ENCODE measurements around the gene WDR90.

The WDR90 gene

GRCh38 chr16:702341-702740, 53.2 kb downstream of the WDR90 start:
- Histone ChIP-seq H3K4me3 (ENCODE audit: low read depth, low read length) (no peak overlapping the region), H3K27ac (ENCODE audit: extremely low read depth, low read depth, low read length) (no peak overlapping the region), H3K9me3 (ENCODE audit: control insufficient read depth, insufficient read depth, low read depth, low read length) (no peaks in the 10 kb centered on the region), H3K4me1 (ENCODE audit: control insufficient read depth, insufficient read depth, low read length) (no peaks in the 10 kb centered on the region), H3K36me3 (ENCODE audit: control insufficient read depth in 2 of 2, insufficient read depth in 1 of 2, low read length in 2 of 2) (no peaks in the 10 kb centered on the region)
- ChIA-PET POLR2A (interaction anchor here (2.0 kb wide), 1 partner anchor 12 kb away, joined by 8 read pairs; the partner anchor contains the start of gene WDR24), CTCF (interaction anchor here (0.6 to 1.0 kb wide), 2 partner anchors 8 to 16 kb away, joined by 3 to 9 read pairs; no protein-coding TSS in a partner anchor)
- 0 out of 2 replicates have a peak, but pooled peaks have one; percentile 34 for TF ChIP-seq ZNF24 (tag by site-specific recombination; IDR thresholded peaks at IDR 0.05)
- TF ChIP-seq ZNF555 (tag by site-specific recombination; conservative IDR thresholded peaks at IDR 0.05): no peak
- TF ChIP-seq ZNF518A (tag by site-specific recombination; conservative IDR thresholded peaks at IDR 0.05; ENCODE audit: low read depth): no peak

GRCh38 chr16:703406-703805, 54.2 kb downstream of the WDR90 start:
- POLR2A ChIA-PET: interaction anchor here (2.0 kb wide), 1 partner anchor 13 kb away, joined by 8 read pairs; the partner anchor contains the start of gene WDR24
- Histone ChIP-seq H3K4me1 (ENCODE audit: control insufficient read depth, insufficient read depth, low read length) (no peaks in the 10 kb centered on the region), H3K4me3 (ENCODE audit: low read depth, low read length) (no peak overlapping the region), H3K9me3 (ENCODE audit: control insufficient read depth, insufficient read depth, low read depth, low read length) (no peaks in the 10 kb centered on the region), H3K36me3 (ENCODE audit: control insufficient read depth in 2 of 2, insufficient read depth in 1 of 2, low read length in 2 of 2) (no peaks in the 10 kb centered on the region), H3K27ac (ENCODE audit: extremely low read depth, low read depth, low read length) (no peak overlapping the region)
- CTCF ChIA-PET: interaction anchor here (0.8 to 1.1 kb wide), 2 partner anchors 9 to 10 kb away, joined by 3 to 7 read pairs; no protein-coding TSS in a partner anchor
- TF ChIP-seq ZNF112 (tag by site-specific recombination; IDR thresholded peaks at IDR 0.05): no peak
- TF ChIP-seq ZNF777 (tag by site-specific recombination; IDR thresholded peaks at IDR 0.05; ENCODE audit: borderline replicate concordance): no peak
- TF ChIP-seq ZBTB21 (tag by site-specific recombination; IDR thresholded peaks at IDR 0.05): no peak
- 0 out of 2 replicates have a peak, but pooled peaks have one; percentile 12 for TF ChIP-seq CTCF (tag by site-specific recombination; IDR thresholded peaks at IDR 0.05)

- ChIA-PET CTCF (interaction anchor here (0.8 to 1.1 kb wide), 3 partner anchors 8 to 142 kb away, joined by 3 to 7 read pairs (median 4); no protein-coding TSS in a partner anchor), POLR2A (no interaction called here)
- no peaks in the 10 kb centered on the region for H3K36me3 ChIP-seq (ENCODE audit: control insufficient read depth in 2 of 2, insufficient read depth in 1 of 2, low read length in 2 of 2)
- H3K27ac ChIP-seq (ENCODE audit: extremely low read depth, low read depth, low read length): no peak overlapping the region
- TF ChIP-seq EGR2 (tag by site-specific recombination; IDR thresholded peaks at IDR 0.05; ENCODE audit: low read depth): peak; percentile 70
- TF ChIP-seq ZNF223 (tag by site-specific recombination; IDR thresholded peaks at IDR 0.05): no peak
- TF ChIP-seq GLIS1 (tag by site-specific recombination; IDR thresholded peaks at IDR 0.05): peak; percentile 21; the same call in 1 of the 2 replicates
- TF ChIP-seq PRDM10 (tag by site-specific recombination; IDR thresholded peaks at IDR 0.05): no peak
- no peak for TF ChIP-seq ZNF843 (tag by site-specific recombination; IDR thresholded peaks at IDR 0.05)
- peak; percentile 58 for TF ChIP-seq SP2 (tag by site-specific recombination; IDR thresholded peaks at IDR 0.05)
- TF ChIP-seq ZFHX2 (tag by site-specific recombination; conservative IDR thresholded peaks at IDR 0.05): peak; percentile 80
- no peak for TF ChIP-seq ZNF776 (tag by site-specific recombination; IDR thresholded peaks at IDR 0.05; ENCODE audit: borderline replicate concordance)
- no peak for TF ChIP-seq ZNF16 (tag by site-specific recombination; IDR thresholded peaks at IDR 0.05; ENCODE audit: low read depth)
- TF ChIP-seq ZIC2 (tag by site-specific recombination; IDR thresholded peaks at IDR 0.05): peak; percentile 41
- no peak for TF ChIP-seq ZNF529 (tag by site-specific recombination; IDR thresholded peaks at IDR 0.05; ENCODE audit: insufficient replicate concordance)
- H3K9me3 ChIP-seq (ENCODE audit: control insufficient read depth, insufficient read depth, low read depth, low read length): no peaks in the 10 kb centered on the region
- no peaks in the 10 kb centered on the region for H3K4me1 ChIP-seq (ENCODE audit: control insufficient read depth, insufficient read depth, low read length)
- H3K4me3 ChIP-seq (ENCODE audit: low read depth, low read length): no peak overlapping the region
These were observed 54.9 kb downstream of the WDR90 start for GRCh38 chr16:704047-704446.

Data from HEK293 (cell line).